K562 (cell line): ENCODE results near the gene SRGAP2C.
"Not testable (repeated sequence)": the region's sequence is repeated elsewhere in the genome, so short reads cannot be mapped to it uniquely, and the experiment has no call there.

Source experiments
- MED1 ChIP-seq: sonication (generic); formaldehyde crosslinking; IDR thresholded peaks from 2 replicates; pipeline ENCODE4 v1.8.1; 2023; ENCODE audit warnings: missing genetic modification reagents, borderline replicate concordance
- RAD51 ChIP-seq: fragments of 450-650 bp; IDR thresholded peaks from 2 replicates; pipeline ENCODE4 v1.7.1; 2016; ENCODE audit warnings: low read depth, mild to moderate bottlenecking, borderline replicate concordance
- TRIM24 ChIP-seq, 2 experiments: fragments of 450-650 bp; IDR thresholded peaks; 2 replicates each; pipeline ENCODE4 v1.6.1; 2016

DNA sequence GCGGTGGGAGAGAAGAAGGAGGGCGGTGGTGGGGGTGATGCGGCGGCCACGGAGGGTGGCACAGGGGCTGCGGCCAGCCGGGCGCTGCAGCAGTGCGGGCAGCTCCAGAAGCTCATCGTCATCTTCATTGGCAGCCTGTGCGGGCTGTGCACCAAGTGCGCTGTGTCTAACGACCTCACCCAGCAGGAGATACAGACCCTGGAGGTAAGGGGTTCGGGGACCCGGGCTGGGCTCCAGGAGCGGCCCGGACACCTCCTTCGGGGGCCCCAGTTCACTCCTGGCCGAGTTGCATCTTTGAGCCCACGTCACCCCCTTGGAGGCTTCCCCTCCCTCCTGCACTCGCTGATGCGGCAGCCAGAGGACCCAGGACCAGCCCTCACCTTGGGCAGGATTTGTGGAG, 212.3 kb downstream of the SRGAP2C start:
- TF ChIP-seq TRIM24 (IDR thresholded peaks at IDR 0.05); MED1 (CRISPR knock-in tag); RAD51: not testable (repeated sequence)
